HepG2 (cell line): ENCODE measurements around the gene GAL3ST2. TPM values are rescaled to one million over a fixed set of nuclear protein-coding genes. Genes with fewer than 3 reads are reported as not detected.

ENCODE experiments used
- ATAC-seq: fragments of 200-7000 bp; cut with Tn5 transposase; 3 replicates; pipeline ENCODE4 v1.9.1; 2020; ENCODE audit warnings: mild to moderate bottlenecking, moderate library complexity
- BruUV-seq: library from RNA; stranded (reverse); fragments of 400-500 nt; replicated peaks from 2 replicates; lab custom pipeline; 2021; lab: Mats Ljungman, UMichigan
- CTCF ChIA-PET: fragments of 300-600 bp; formaldehyde crosslinking; extraction: SDS; loops from one replicate; lab custom pipeline; 2021; ENCODE audit warnings: low total read pairs, inconsistent platforms, low intra/inter-chr PET ratio; lab: Yijun Ruan, JAX
- POLR2A ChIA-PET: fragments of 350-600 bp; sonication (Branson Sonifier 250); formaldehyde crosslinking; loops from one replicate; lab custom pipeline; 2020; ENCODE audit warnings: antibody characterized with exemption, inconsistent platforms; lab: Yijun Ruan, JAX
- DNase-seq: peaks from one replicate; pipeline ENCODE4 v3.0.0-alpha.2; 2015; ENCODE audit warnings: low spot score
- FAIRE-seq: peaks from 3 replicates; lab custom pipeline; 2011; peaks lifted over from hg19 to GRCh38; lab: Jason Lieb, UNC
- H2AFZ ChIP-seq: one replicate; pipeline ENCODE4 v1.6.1; 2011; ENCODE audit warnings: low read length, inconsistent platforms
- H3K27ac ChIP-seq: fragments of 300-600 bp; 3 replicates; pipeline ENCODE4 v1.8.0; 2011; ENCODE audit warnings: mixed run types, mild to moderate bottlenecking, mixed read lengths, low read length, inconsistent platforms; ENCODE audit not compliant: insufficient read depth; ENCODE audit errors: extremely low read length
- H3K27me3 ChIP-seq, 2 experiments: fragments of 200-600 bp in 1 of 2; 2 replicates in 1 of 2; 3 replicates in 1 of 2; pipeline versions ENCODE4 v1.6.0 to v1.8.0; 2011; ENCODE audit warnings: low read length in 2 of 2, mild to moderate bottlenecking in 2 of 2, moderate library complexity in 2 of 2, inconsistent platforms in 1 of 2; ENCODE audit not compliant: insufficient read depth in 2 of 2, control insufficient read depth in 1 of 2
- H3K36me3 ChIP-seq, 2 experiments: fragments of 200-600 bp in 1 of 2; replicated peaks in 1 of 2; 2 replicates in 1 of 2; 3 replicates in 1 of 2; pipeline versions ENCODE4 v1.5.1 to v1.8.0; 2011; ENCODE audit warnings: low read length in 2 of 2, inconsistent platforms in 1 of 2; ENCODE audit not compliant: insufficient read depth in 2 of 2, control insufficient read depth in 1 of 2
- H3K4me1 ChIP-seq: 2 replicates; pipeline ENCODE4 v1.5.1; 2012; ENCODE audit warnings: low read length, inconsistent platforms; ENCODE audit not compliant: insufficient read depth
- H3K4me2 ChIP-seq: 2 replicates; pipeline ENCODE4 v1.6.0; 2011; ENCODE audit warnings: low read depth, low read length, inconsistent platforms
- H3K4me3 ChIP-seq, 3 experiments: fragments of 200-600 bp in 1 of 3; sonication (generic), shearing (Covaris generic) in 1 of 3; replicated peaks in 1 of 3; 2 replicates each; pipeline ENCODE4 v1.5.1; 2011 to 2016; ENCODE audit warnings: low read length in 3 of 3, inconsistent platforms in 2 of 3, low read depth in 2 of 3, mild to moderate bottlenecking in 2 of 3, control low read depth in 1 of 3, mixed read lengths in 1 of 3; ENCODE audit not compliant: insufficient read depth in 1 of 3
- H3K79me2 ChIP-seq: one replicate; pipeline ENCODE4 v1.6.1; 2011; ENCODE audit warnings: low read length, inconsistent platforms; ENCODE audit not compliant: insufficient read depth
- H3K9ac ChIP-seq: 2 replicates; pipeline ENCODE4 v1.6.0; 2011; ENCODE audit warnings: mild to moderate bottlenecking, low read depth, low read length, inconsistent platforms; ENCODE audit not compliant: insufficient read depth
- H3K9me3 ChIP-seq: 2 replicates; pipeline ENCODE4 v1.5.1; 2012; ENCODE audit warnings: mild to moderate bottlenecking, low read length
- H4K20me1 ChIP-seq: 2 replicates; pipeline ENCODE4 v1.6.0; 2011; ENCODE audit warnings: inconsistent platforms, mild to moderate bottlenecking, low read length, moderate library complexity; ENCODE audit not compliant: insufficient read depth
- ELF3 ChIP-seq: IDR thresholded peaks from 2 replicates; pipeline ENCODE4 v1.6.1; 2016; ENCODE audit warnings: missing genetic modification reagents, missing compliant biosample characterization
- FOXM1 ChIP-seq: sonication (generic); formaldehyde crosslinking; IDR thresholded peaks from 2 replicates; pipeline ENCODE4 v1.5.0; 2020; ENCODE audit warnings: missing genetic modification reagents
- FOXO1 ChIP-seq: sonication (generic); formaldehyde crosslinking; IDR thresholded peaks from 2 replicates; pipeline ENCODE4 v1.4.0; 2020; ENCODE audit warnings: missing genetic modification reagents
- HDAC2 ChIP-seq: sonication (generic); formaldehyde crosslinking; IDR thresholded peaks from 2 replicates; pipeline ENCODE4 v1.4.0; 2020; ENCODE audit warnings: missing genetic modification reagents
- HMGXB4 ChIP-seq, 2 experiments: sonication (generic) in 1 of 2; formaldehyde crosslinking in 1 of 2; IDR thresholded peaks; 2 replicates each; pipeline versions ENCODE4 v1.4.0 to v1.6.1; 2018 to 2020; ENCODE audit warnings: missing genetic modification reagents in 2 of 2, borderline replicate concordance in 1 of 2, low read depth in 1 of 2, mild to moderate bottlenecking in 1 of 2, missing biosample characterization in 1 of 2
- HOXA5 ChIP-seq: sonication (generic); formaldehyde crosslinking; IDR thresholded peaks from 2 replicates; pipeline ENCODE4 v1.4.0; 2020; ENCODE audit warnings: missing genetic modification reagents
- MAFF ChIP-seq: IDR thresholded peaks from 2 replicates; pipeline ENCODE4 v1.6.1; 2011; ENCODE audit warnings: low read depth, low read length, improper control_type of control experiment
- MEIS2 ChIP-seq: sonication (generic); formaldehyde crosslinking; IDR thresholded peaks from 2 replicates; pipeline ENCODE4 v1.9.0; 2021; ENCODE audit warnings: mild to moderate bottlenecking, missing genetic modification reagents
- NFYC ChIP-seq: IDR thresholded peaks from 2 replicates; pipeline ENCODE4 v1.6.1; 2016; ENCODE audit warnings: missing genetic modification reagents, missing compliant biosample characterization
- TCF12 ChIP-seq, 2 experiments: fragments of 450-650 bp in 1 of 2; sonication (generic) in 1 of 2; formaldehyde crosslinking in 1 of 2; IDR thresholded peaks; 2 replicates each; pipeline versions ENCODE4 v1.6.1 to v1.8.0; 2017 to 2022; ENCODE audit warnings: antibody characterized with exemption in 1 of 2, mild to moderate bottlenecking in 1 of 2, missing genetic modification reagents in 1 of 2, moderate library complexity in 1 of 2
- ZNF263 ChIP-seq: sonication (generic); formaldehyde crosslinking; IDR thresholded peaks from 2 replicates; pipeline ENCODE4 v1.4.0; 2020; ENCODE audit warnings: missing genetic modification reagents
- ZNF326 ChIP-seq: sonication (generic); formaldehyde crosslinking; IDR thresholded peaks from 2 replicates; pipeline ENCODE4 v1.4.0; 2020; ENCODE audit warnings: missing genetic modification reagents, borderline replicate concordance
- WGBS: methylation state at CpG from one replicate; pipeline ENCODE4 v1.1.6; 2017; ENCODE audit warnings: low lambda C conversion rate; 5-methylcytosine and 5-hydroxymethylcytosine counted together
- in situ Hi-C: cut with HindIII; loops from 2 replicates; pipeline ENCODE4 v1.10.0; 2017; ENCODE audit warnings: low pct_unique_long_range_greater_than_20kb; ENCODE audit not compliant: extremely low pct_ligation_motif_present
- intact Hi-C: fragments of 100-400 bp; cut with micrococcal nuclease; formaldehyde crosslinking; loops from one replicate; pipeline ENCODE4 v1.10.0; 2022; ENCODE audit not compliant: unreplicated experiment
- polyA plus RNA-seq, 8 experiments: library from polyadenylated mRNA; depleted of rRNA in 3 of 8; stranded (reverse) in 7 of 8; unstranded in 1 of 8; fragments of >200 nt; fragmentation: Illumina TruSeq in 4 of 8; extraction: Trizol in 4 of 8; gene quantifications; 2 replicates each; pipeline versions ENCODE4 v1.2.1 to v1.2.3, GENCODE V29; 2011 to 2016; ENCODE audit warnings: low read depth in 4 of 8, missing spikeins in 1 of 8, mixed read lengths in 1 of 8; ENCODE audit not compliant: insufficient read depth in 1 of 8
- total RNA-seq, 5 experiments: library from RNA; depleted of rRNA; stranded (reverse); fragments of >200 nt; fragmentation: Illumina TruSeq; extraction: Trizol; gene quantifications; 2 replicates each; pipeline ENCODE4 v1.2.3, GENCODE V29; 2016; ENCODE audit warnings: low read depth in 1 of 5

Gene GAL3ST2
- total and polyA plus RNA-seq, 2 of the 13 experiments (the other 11 are each of a cell fraction or from before 2014, with no cell fraction given): 0.17 to 0.20 TPM

GRCh38 chr2:241739177-241739576 lies 37.4 kb upstream of the GAL3ST2 start (continued):
- TF ChIP-seq FOXM1 (CRISPR knock-in tag) (no peak), FOXO1 (CRISPR knock-in tag) (no peak), NFYC (CRISPR knock-in tag) (no peak), ZNF326 (CRISPR knock-in tag) (no peak), HOXA5 (CRISPR knock-in tag) (no peak), MEIS2 (no peak), HMGXB4 (CRISPR knock-in tag; IDR thresholded peaks at IDR 0.05; ENCODE audit: borderline replicate concordance in 1 of 2, low read depth in 1 of 2) (no peak), MAFF (no peak), ZNF263 (CRISPR knock-in tag) (no peak)

- H3K4me1 ChIP-seq: peaks cover 45% of the 10 kb centered on the region
- WGBS: 96% methylated on average over 12 of the region's 12 CpGs
- in situ Hi-C loops (loop anchor here (10.0 kb wide), 1 partner anchor 135 kb away; no protein-coding TSS in a partner anchor), intact Hi-C loops (no loop called here)
- ATAC-seq: no peak
- H3K4me3 ChIP-seq: no peak overlapping the region
- no peaks in the 10 kb centered on the region; a peak in 2 of 5 replicates for H3K27me3 ChIP-seq
- H3K9me3 ChIP-seq: no peaks in the 10 kb centered on the region
- ChIA-PET CTCF (no interaction called here), POLR2A (interaction anchor here (1.0 to 2.2 kb wide), 4 partner anchors 32 to 37 kb away, joined by 3 to 20 read pairs (median 6); partner anchors contain the start of gene ING5)
- H3K9ac ChIP-seq: no peak overlapping the region
- FAIRE-seq: no peak
- TF ChIP-seq ELF3 (CRISPR knock-in tag): no peak
- no peak for TF ChIP-seq TCF12 (IDR thresholded peaks at IDR 0.05)
- no peak for TF ChIP-seq TCF12 (CRISPR knock-in tag; IDR thresholded peaks at IDR 0.05)
- no peak for TF ChIP-seq HDAC2 (CRISPR knock-in tag)
- H3K4me2 ChIP-seq: no peak overlapping the region
- H2AFZ ChIP-seq: no peak overlapping the region
- no peaks in the 10 kb centered on the region for H4K20me1 ChIP-seq
- H3K36me3 ChIP-seq: peaks cover 7 to 11% of the 10 kb centered on the region in 2 experiments; a peak in 4 of 5 replicates
- no peak for DNase-seq
- H3K79me2 ChIP-seq: peaks cover 3% of the 10 kb centered on the region
- H3K27ac ChIP-seq: no peak overlapping the region
- BruUV-seq: no TSS peak
These were observed 37.0 kb upstream of the GAL3ST2 start for GRCh38 chr2:241739651-241740050.
